Cardiac fibroblast (primary cell): ENCODE results near the gene STEAP4.

Experiments used
- DNase-seq, 2 donors: peaks; one replicate each; pipeline versions ENCODE4 v3.0.0 to v3.0.0-alpha.2; 2010; ENCODE audit warnings: low read depth in 2 of 2
- H3K4me3 ChIP-seq, 2 donors: replicated peaks in 1 of 2; 1 replicate in 1 of 2; 2 replicates in 1 of 2; pipeline ENCODE4 v1.5.1; 2011; ENCODE audit warnings: low read depth in 2 of 2, low read length in 2 of 2, mild to moderate bottlenecking in 2 of 2, moderate library complexity in 1 of 2
- TF ChIP-seq, protein P1 (sequence below): IDR thresholded peaks from one replicate; pipeline ENCODE4 v1.5.1; 2011; ENCODE audit warnings: low read depth, mild to moderate bottlenecking, low read length, inconsistent platforms

The STEAP4 gene

DNA sequence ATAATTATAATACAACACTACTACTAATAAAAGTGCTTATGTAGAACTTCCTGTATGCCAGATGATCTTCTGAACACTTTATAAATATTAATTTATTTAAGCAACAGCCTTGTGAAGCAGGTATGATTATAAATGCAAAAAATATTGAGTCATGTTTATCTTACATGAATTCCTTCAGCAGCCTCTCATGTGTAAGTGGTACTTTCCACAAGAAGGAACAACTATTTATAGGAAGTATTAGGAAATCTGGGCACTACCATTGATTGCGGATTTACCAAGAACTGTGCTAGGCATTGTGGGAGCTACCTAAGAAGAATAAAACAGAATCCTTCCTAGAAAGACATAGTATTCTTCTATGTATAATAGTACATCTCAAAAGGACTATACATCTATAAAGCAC lies 10.7 kb upstream of the STEAP4 start:
- no peak for DNase-seq
- TF ChIP-seq, protein P1, sequence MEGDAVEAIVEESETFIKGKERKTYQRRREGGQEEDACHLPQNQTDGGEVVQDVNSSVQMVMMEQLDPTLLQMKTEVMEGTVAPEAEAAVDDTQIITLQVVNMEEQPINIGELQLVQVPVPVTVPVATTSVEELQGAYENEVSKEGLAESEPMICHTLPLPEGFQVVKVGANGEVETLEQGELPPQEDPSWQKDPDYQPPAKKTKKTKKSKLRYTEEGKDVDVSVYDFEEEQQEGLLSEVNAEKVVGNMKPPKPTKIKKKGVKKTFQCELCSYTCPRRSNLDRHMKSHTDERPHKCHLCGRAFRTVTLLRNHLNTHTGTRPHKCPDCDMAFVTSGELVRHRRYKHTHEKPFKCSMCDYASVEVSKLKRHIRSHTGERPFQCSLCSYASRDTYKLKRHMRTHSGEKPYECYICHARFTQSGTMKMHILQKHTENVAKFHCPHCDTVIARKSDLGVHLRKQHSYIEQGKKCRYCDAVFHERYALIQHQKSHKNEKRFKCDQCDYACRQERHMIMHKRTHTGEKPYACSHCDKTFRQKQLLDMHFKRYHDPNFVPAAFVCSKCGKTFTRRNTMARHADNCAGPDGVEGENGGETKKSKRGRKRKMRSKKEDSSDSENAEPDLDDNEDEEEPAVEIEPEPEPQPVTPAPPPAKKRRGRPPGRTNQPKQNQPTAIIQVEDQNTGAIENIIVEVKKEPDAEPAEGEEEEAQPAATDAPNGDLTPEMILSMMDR, result no peak
- no peak overlapping the region for H3K4me3 ChIP-seq

DNA sequence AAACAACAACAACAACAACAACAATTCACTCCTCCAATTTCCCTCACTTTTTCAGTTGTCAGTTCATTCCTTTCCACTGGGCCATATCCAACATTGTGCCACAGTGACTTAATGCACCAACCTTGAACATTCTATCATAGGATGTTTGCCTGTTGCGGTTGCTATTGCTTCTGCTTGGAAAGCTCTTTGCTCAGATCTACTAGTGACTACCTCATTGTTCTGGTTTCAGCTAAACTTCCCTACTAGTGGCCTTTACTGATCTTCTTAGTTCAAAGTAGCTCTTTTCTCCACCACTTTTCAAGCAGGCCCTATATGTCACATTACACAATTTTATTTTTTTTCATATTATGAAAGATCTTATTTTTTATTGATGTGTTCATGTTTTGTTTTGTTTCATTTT lies 9.8 kb upstream of the STEAP4 start:
- no peak overlapping the region for H3K4me3 ChIP-seq
- DNase-seq, result no peak
- TF ChIP-seq, protein P1, result no peak

DNA sequence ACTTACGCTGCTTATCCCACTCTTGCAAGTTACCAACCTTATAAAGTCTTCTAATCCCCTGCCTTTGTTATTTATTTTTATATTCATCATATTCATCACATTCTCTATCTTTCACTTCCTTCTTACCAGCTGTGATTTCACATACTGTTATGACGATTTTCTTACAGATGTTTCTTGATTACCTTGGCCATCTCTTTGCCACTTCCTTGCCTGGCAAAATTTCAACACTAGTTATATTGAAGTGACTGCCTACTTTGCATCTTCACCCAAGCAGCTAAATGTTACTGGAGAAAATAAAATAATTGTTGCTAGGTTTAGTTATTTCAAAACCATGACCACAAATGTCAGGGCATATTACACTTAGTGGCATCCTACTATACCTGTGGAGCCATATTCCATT lies 8.8 kb upstream of the STEAP4 start:
- DNase-seq, result no peak
- H3K4me3 ChIP-seq, result no peak overlapping the region
- TF ChIP-seq, protein P1, result no peak

DNA sequence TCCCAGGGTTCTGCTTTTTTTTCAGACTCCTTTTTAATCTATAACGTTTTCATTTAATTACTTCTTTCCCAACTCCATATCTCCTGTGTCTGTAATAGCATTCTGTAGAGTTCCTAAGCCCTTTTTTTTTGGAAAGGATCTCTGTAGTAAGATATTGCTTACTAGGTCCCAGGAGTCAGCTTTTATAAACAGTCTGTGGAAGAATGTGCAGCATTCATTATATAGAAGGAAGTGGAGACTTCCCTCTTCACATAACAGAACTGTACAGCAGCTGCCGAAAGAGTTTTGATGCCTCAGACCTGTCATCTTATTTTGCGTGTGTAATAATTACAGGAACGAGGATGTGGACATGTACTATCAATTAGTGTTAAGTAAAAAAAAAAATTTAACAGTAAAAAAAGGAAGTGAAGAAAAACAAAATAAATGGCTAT lies 7.4 kb upstream of the STEAP4 start:
- peak in 1 of 2 donors; percentile 26 for DNase-seq
- TF ChIP-seq, protein P1, result no peak
- no peak overlapping the region for H3K4me3 ChIP-seq

DNA sequence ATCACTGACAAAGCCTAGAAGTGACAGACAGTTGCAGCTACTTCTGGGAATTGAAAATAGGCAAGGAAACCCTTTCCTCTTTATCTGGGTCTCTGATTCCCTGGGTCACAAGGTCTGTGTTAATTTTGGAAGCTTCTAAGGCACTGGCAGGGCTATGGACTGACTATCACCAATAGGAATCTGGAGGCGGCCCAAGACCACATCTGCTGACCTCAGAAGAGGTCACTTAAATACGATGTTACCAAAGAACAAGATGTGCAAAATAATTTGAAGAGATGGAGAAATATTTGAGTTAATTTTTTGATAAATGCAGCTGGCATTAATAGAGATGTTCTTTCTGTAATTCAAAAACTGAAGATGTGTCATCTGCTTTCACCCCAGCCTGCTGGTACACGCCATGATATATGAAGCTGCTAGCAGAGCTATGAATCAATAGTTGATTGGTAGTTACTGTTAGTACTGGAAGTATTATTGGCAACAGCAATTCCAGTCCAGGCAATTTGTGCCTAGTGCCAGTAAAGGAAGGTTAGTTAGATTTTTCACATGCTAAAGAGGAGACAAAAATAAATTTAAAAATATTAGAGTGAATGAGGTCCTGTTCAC lies 5.5 kb upstream of the STEAP4 start:
- H3K4me3 ChIP-seq, result no peak overlapping the region
- TF ChIP-seq, protein P1, result no peak
- peak; percentile 55 to 78 for DNase-seq

DNA sequence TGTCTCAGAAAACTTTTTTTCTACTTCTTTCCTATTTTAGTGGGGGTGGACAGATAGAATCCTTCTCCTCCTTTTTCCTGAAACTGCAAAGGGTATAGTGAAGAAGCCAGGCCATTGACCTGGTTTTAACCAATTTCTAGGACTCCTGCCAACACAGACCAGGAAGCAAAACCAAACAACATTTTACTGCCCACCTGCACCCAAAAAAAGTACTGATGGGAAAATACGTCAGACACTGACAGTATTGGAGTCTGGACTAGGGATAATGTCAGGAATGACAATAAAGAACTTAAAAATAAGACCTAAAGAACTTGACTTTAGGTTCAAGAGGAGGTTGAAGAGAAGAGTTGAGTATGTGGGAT lies 5.0 kb upstream of the STEAP4 start:
- TF ChIP-seq, protein P1, result no peak
- H3K4me3 ChIP-seq, result no peak overlapping the region
- peak; percentile 1 to 22 for DNase-seq
